ENCODE measurements around the gene SSC5D.
A peak's percentile ranks its signal among the peaks of the same experiment; 100 is the strongest.

Gene SSC5D

GRCh38 chr19:55539090-55539984 lies 51.1 kb downstream of the SSC5D start:
- no peak for DNase-seq

DNA sequence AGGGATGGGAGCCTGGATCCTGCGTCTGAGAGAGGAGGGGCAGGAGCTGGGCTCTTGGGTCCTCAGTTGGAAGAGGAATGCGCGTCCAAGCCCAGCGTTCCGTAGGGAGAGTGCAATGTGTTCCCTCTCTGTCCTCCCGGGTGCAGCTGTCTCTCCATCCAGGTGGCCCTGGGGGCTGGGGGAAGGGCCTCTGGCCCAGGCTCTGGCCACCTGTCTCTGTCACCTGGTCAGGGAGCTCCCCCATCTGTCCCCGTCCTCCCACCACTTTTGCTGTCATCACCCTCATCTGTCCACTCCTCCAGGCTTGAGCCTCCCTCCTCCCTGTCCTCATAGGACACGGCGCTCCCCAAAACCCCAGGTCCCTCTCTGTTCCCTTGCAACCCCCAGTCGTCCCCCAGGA lies 52.4 kb downstream of the SSC5D start:
- DNase-seq, result no peak

GRCh38 chr19:55541091-55541490 lies 52.9 kb downstream of the SSC5D start:
- DNase-seq, result no peak

DNA sequence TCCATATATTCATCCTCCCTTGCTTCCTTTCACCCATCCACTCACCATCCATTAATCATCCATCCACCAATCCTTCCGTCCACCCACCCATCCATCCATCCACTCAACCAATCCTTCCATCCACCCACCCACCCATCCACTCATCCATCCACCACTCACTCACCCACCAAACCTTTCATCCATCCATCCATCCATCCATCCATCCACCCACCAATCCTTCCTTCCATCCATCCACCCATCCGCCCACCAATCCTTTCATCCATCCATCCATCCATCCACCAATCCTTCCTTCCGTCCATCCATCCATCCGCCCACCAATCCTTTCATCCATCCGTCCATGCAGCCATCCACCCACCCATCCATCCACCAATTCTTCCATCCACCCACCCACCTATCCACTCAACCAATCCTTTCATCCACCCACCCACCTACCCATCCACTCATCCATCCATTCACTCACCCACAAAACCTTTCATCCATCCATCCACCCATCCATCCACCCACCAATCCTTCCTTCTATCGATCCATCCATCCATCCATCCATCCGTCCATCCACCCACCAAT lies 54.1 kb downstream of the SSC5D start:
- no peak for DNase-seq

- DNase-seq, result no peak
These were observed 55.3 kb downstream of the SSC5D start for GRCh38 chr19:55543567-55543966.

GRCh38 chr19:55544014-55544413 lies 55.8 kb downstream of the SSC5D start:
- DNase-seq, result no peak

- no peak for DNase-seq
These were observed 56.7 kb downstream of the SSC5D start for GRCh38 chr19:55544776-55545439.

- no peak for DNase-seq
These were observed 57.2 kb downstream of the SSC5D start, which contains the start of gene SBK3 for GRCh38 chr19:55545443-55545842. SBK3 (minus strand) TSS chr19:55545543; CDS start chr19:55545543, 0 bp downstream.

GRCh38 chr19:55546011-55546410 lies 57.8 kb downstream of the SSC5D start:
- no peak for DNase-seq

- DNase-seq, result no peak
These were observed 58.8 kb downstream of the SSC5D start for GRCh38 chr19:55546822-55547614.

- peak; percentile 65 for DNase-seq
These were observed 61.5 kb downstream of the SSC5D start for GRCh38 chr19:55549500-55550320.

DNA sequence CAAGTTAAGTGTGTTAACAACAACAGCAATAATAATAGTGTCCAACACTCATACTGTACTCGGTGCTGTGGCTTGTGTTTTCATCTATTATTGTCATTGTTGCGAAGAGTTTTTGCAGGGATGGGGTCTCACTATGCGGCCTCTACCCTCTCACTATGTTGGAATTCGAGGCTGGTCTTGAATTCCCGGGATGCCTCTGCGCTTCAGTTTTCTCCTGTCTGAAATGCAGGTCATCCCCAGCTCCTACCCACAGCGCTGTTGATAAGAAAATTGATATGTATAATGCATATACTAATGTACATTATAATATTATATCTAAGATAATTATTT lies 62.0 kb downstream of the SSC5D start:
- DNase-seq, result no peak

GRCh38 chr19:55552206-55552605 lies 64.0 kb downstream of the SSC5D start:
- peak; percentile 35 for DNase-seq

DNA sequence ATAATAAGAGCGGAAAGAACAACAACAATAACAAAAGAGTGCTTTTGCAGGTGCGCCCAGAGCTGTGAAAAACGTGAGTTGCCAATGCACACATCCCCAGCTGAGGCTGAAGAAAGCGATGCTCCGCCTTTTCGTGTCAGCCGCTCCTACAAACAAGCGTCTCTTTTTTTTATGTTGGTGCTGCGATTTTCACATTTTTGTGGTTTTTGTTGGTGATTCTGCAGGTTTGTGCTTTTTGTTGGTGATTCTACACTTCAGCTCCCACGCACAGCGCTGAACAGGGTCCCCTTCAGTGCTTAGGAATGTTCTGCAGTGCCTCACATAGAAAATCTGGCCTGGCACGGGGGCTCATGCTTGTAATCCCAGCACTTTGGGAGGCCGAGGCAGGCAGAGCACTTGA lies 64.4 kb downstream of the SSC5D start:
- DNase-seq, result peak; percentile 88

GRCh38 chr19:55553217-55554182 lies 65.3 kb downstream of the SSC5D start:
- peak; percentile 32 for DNase-seq

DNA sequence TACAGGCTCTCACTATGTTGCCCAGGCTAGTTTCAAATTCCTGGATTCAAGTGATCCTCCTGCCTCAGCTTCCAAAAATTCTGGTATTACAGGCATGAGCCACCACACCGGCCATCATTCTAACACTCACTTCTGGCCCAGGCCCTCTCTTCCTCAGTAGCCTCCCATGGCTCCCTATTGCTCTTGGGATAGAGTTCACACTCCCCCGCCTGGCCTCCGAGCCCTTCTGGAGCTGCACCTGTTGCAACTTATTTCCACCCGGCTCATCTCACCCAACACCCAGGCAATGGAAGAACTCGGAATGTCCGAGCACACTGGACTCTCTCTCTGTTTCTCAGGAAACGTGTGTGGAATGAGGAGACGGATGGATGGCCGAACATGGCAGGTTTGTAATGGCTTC lies 66.1 kb downstream of the SSC5D start:
- DNase-seq, result no peak

- peak; percentile 96 for DNase-seq
These were observed 66.5 kb downstream of the SSC5D start for GRCh38 chr19:55554741-55555152.

GRCh38 chr19:55559684-55560083 lies 71.4 kb downstream of the SSC5D start:
- DNase-seq, result no peak

DNA sequence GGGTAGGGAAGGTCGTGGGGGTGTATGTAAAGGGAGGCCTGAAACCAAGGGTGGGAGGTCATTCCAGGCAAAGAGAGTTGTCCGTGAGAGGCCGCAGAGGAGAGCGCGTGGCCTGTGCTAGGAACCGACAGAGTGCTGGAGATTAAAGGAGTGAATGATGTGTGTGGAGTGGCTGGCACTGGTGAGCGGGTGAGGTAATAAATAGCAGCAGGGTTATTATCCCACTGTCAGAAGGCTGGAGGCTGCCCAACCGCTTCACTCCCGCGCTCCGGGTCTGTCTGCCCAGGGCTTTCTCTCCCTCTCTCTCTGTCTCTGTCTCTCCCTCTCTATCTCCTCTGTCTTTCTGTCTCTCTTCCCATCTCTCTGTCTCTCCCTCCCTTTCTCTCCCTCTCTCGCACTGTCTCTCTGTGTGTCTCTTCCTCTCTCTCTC lies 75.0 kb downstream of the SSC5D start:
- no peak for DNase-seq

DNA sequence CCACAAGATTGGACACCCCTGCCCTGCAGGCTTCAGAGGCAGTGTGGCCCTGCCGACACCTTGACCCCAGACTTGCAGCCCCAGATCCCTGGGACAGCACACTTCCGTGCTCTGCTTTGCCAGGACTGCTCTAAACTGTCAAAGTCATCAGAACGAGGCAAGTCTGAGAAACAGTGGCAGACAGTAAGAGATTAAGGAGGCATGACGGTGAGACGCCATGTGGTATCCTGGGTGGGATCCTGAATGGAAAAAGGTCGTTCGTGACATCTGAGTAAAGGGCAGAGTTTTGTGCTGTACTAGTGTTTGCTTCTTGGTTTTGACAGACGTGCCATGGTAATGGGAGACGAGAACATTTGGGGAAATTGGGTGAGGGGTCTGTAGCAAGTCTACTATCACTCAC lies 78.6 kb downstream of the SSC5D start:
- DNase-seq, result no peak

Data from RPMI8226 (cell line).